Fibroblast of lung (primary cell): ENCODE results near the gene XKR7.

ENCODE experiments used
- EZH2 ChIP-seq: IDR thresholded peaks from 2 replicates; pipeline ENCODE4 v1.5.1; 2012; ENCODE audit warnings: low read length, control low read depth, mild to moderate bottlenecking; ENCODE audit errors: missing control alignments
- TF ChIP-seq, protein P1 (sequence below), 2 donors: IDR thresholded peaks in 1 of 2; conservative IDR thresholded peaks in 1 of 2; 1 replicate in 1 of 2; 2 replicates in 1 of 2; pipeline ENCODE4 v1.5.1; 2011 to 2012; ENCODE audit warnings: low read length in 2 of 2, control low read depth in 1 of 2, inconsistent platforms in 1 of 2, low read depth in 1 of 2, mild to moderate bottlenecking in 1 of 2

DNA sequence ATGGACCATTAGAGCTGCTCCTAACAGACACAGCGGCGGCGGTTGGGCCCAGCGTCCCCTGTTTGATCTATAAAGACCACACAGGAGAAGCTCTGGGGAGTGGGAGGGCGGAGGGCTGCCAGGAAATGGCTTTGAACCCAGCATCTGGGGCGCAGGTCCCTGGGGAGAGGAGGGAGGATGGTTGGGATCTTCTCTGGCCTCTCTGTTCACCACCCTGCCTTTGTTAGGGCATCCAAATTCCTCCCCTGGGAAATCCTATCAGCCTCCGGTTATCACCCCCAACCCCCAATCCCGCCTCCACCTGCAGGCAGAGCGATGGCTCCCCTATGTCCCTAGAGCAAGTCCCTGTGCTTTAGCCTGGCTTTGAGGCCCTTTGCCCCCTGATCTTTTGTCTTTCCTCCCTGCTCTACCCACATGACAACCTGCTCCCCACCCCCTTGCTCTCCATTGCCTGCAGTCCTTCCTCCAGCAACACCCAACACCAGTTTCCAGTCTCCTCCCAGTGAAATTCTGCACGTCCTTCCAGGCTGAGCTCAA lies 7.1 kb downstream of the XKR7 start:
- TF ChIP-seq, protein P1, sequence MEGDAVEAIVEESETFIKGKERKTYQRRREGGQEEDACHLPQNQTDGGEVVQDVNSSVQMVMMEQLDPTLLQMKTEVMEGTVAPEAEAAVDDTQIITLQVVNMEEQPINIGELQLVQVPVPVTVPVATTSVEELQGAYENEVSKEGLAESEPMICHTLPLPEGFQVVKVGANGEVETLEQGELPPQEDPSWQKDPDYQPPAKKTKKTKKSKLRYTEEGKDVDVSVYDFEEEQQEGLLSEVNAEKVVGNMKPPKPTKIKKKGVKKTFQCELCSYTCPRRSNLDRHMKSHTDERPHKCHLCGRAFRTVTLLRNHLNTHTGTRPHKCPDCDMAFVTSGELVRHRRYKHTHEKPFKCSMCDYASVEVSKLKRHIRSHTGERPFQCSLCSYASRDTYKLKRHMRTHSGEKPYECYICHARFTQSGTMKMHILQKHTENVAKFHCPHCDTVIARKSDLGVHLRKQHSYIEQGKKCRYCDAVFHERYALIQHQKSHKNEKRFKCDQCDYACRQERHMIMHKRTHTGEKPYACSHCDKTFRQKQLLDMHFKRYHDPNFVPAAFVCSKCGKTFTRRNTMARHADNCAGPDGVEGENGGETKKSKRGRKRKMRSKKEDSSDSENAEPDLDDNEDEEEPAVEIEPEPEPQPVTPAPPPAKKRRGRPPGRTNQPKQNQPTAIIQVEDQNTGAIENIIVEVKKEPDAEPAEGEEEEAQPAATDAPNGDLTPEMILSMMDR (conservative IDR thresholded peaks at IDR 0.05 in 1 of 2, IDR thresholded peaks at IDR 0.05 in 1 of 2; ENCODE audit: low read depth in 1 of 2, low read length in 2 of 2): no peak
- TF ChIP-seq EZH2: no peak
